Adrenal gland (tissue), 12 donors: ENCODE results near the gene FOXC1. TPM values are rescaled to one million over a fixed set of nuclear protein-coding genes. Genes with fewer than 3 reads are reported as not detected.

Source experiments
- DNase-seq, 7 donors: peaks; one replicate each; pipeline ENCODE4 v3.0.0-alpha.2; 2019 to 2020
- H3K27ac ChIP-seq, 5 donors: fragments of 200-600 bp; sonication (generic) in 4 of 5; 1 replicate in 3 of 5; 2 replicates in 2 of 5; pipeline versions ENCODE4 v1.5.1 to v1.8.0; 2016 to 2020; ENCODE audit warnings: mild to moderate bottlenecking in 1 of 5
- H3K27me3 ChIP-seq: fragments of 200-600 bp; 2 replicates; pipeline ENCODE4 v1.8.0; 2021
- H3K36me3 ChIP-seq, 2 donors: fragments of 200-600 bp; replicated peaks in 1 of 2; 1 replicate in 1 of 2; 2 replicates in 1 of 2; pipeline versions ENCODE4 v1.5.1 to v1.8.0; 2018 to 2022
- H3K4me1 ChIP-seq, 2 donors: fragments of 200-600 bp; replicated peaks in 1 of 2; 1 replicate in 1 of 2; 2 replicates in 1 of 2; pipeline versions ENCODE4 v1.5.1 to v1.8.0; 2018 to 2021
- H3K4me3 ChIP-seq, 4 donors: fragments of 200-600 bp; sonication (generic) in 3 of 4; one replicate each; pipeline ENCODE4 v1.5.1; 2016 to 2018
- H3K9me3 ChIP-seq, 3 donors: fragments of 200-600 bp; sonication (generic) in 1 of 3; replicated peaks in 1 of 3; 1 replicate in 2 of 3; 2 replicates in 1 of 3; pipeline versions ENCODE4 v1.5.1 to v1.8.0; 2016 to 2021
- POLR2A ChIP-seq, 2 donors: fragments of 450-650 bp; IDR thresholded peaks; one replicate each; pipeline ENCODE4 v1.6.1; 2017; ENCODE audit warnings: antibody characterized with exemption in 2 of 2, mild to moderate bottlenecking in 2 of 2, moderate library complexity in 1 of 2
- WGBS, 4 donors: extraction: QIAGEN DNeasy Blood & Tissue Kit in 2 of 4; methylation state at CpG; one replicate each; pipeline versions ENCODE4 v1.1.5 to v1.1.7; 2013 to 2017; 5-methylcytosine and 5-hydroxymethylcytosine counted together
- intact Hi-C, 2 donors: fragments of 100-400 bp; cut with DNase I; formaldehyde crosslinking; loops; one replicate each; pipeline versions ENCODE4 v1.14.1 to v1.15.0; 2022 to 2023
- polyA plus RNA-seq, 3 donors: library from polyadenylated mRNA; stranded (reverse); fragments of 200-250 nt in 2 of 3; fragments of 350-450 nt in 1 of 3; fragmentation: Illumina TruSeq in 1 of 3; extraction: RNeasy Lipid Tissue Mini Kit (QIAGEN cat#74804) in 1 of 3; gene quantifications; one replicate each; pipeline ENCODE4 v1.2.3, GENCODE V29; 2013 to 2014
- total RNA-seq, 9 donors: library from RNA; depleted of rRNA in 4 of 9; stranded (reverse); fragments of >200 nt in 4 of 9; fragments of 120-200 nt in 1 of 9; fragmentation: NEBNext Ultra II Directional in 1 of 9; extraction: Animal tissue kit (Norgen Biotek cat#: 25700) in 1 of 9; gene quantifications; one replicate each; pipeline versions ENCODE4 v1.1.0 to v1.2.4, GENCODE V29; 2013 to 2023
- TF ChIP-seq, protein P1 (sequence below), 6 experiments: fragments of 450-650 bp in 4 of 6; fragments of 200-600 bp in 2 of 6; sonication (generic) in 1 of 6; IDR thresholded peaks; 1 replicate in 5 of 6; 2 replicates in 1 of 6; pipeline versions ENCODE4 v1.5.1 to v1.8.0; 2016 to 2021; ENCODE audit warnings: antibody characterized with exemption in 6 of 6, mild to moderate bottlenecking in 2 of 6, moderate library complexity in 1 of 6
- donor health status: healthy with polysubstance abuse.
- donor health status: Bipolar disorder and iron deficiency.
- donor health status: DM: yes; HTN: yes; CAD: no.
- donor health status: DM: no; HTN: no; CAD: no.
- donor health status: DM: no; HTN: no; CAD: no.
- donor health status: DM: yes; HTN: yes; CAD: no.

The FOXC1 gene
- total and polyA plus RNA-seq, 12 donors = 2.7 to 13.2 (median 5.4) TPM

DNA sequence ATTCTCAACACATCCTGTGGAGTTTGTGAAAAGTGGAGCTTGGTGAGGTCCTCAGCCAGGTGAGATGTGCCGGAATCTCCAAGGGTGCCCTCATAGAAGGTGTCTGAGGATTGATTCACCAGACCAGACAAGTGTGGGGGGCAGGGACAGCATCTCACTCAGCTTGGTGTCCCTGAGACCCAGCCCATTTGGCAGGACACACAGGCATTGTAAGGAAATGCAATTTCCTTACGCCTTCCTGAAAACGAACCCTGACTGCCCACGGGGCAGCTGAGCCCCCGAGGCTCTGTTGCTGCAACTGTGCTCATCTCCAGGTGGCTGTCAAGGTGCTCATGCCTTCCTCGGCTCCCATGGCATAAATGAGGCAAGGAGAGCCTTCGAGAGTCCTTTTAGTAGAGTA, 33.4 kb downstream of the FOXC1 start:
- TF ChIP-seq, protein P1, sequence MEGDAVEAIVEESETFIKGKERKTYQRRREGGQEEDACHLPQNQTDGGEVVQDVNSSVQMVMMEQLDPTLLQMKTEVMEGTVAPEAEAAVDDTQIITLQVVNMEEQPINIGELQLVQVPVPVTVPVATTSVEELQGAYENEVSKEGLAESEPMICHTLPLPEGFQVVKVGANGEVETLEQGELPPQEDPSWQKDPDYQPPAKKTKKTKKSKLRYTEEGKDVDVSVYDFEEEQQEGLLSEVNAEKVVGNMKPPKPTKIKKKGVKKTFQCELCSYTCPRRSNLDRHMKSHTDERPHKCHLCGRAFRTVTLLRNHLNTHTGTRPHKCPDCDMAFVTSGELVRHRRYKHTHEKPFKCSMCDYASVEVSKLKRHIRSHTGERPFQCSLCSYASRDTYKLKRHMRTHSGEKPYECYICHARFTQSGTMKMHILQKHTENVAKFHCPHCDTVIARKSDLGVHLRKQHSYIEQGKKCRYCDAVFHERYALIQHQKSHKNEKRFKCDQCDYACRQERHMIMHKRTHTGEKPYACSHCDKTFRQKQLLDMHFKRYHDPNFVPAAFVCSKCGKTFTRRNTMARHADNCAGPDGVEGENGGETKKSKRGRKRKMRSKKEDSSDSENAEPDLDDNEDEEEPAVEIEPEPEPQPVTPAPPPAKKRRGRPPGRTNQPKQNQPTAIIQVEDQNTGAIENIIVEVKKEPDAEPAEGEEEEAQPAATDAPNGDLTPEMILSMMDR (IDR thresholded peaks at IDR 0.05) = no peak
- no peak for TF ChIP-seq POLR2A (IDR thresholded peaks at IDR 0.05)
- no peaks in the 10 kb centered on the region for H3K9me3 ChIP-seq
- no peaks in the 10 kb centered on the region for H3K4me1 ChIP-seq
- no peak overlapping the region for H3K27ac ChIP-seq
- H3K4me3 ChIP-seq = no peak overlapping the region
- intact Hi-C loops = no loop called here
- DNase-seq = no peak
- no peaks in the 10 kb centered on the region for H3K36me3 ChIP-seq
- WGBS, 4 donors = 64 to 75% (median 69%) methylated on average over 7 of the region's 7 CpGs
- no peaks in the 10 kb centered on the region for H3K27me3 ChIP-seq

DNA sequence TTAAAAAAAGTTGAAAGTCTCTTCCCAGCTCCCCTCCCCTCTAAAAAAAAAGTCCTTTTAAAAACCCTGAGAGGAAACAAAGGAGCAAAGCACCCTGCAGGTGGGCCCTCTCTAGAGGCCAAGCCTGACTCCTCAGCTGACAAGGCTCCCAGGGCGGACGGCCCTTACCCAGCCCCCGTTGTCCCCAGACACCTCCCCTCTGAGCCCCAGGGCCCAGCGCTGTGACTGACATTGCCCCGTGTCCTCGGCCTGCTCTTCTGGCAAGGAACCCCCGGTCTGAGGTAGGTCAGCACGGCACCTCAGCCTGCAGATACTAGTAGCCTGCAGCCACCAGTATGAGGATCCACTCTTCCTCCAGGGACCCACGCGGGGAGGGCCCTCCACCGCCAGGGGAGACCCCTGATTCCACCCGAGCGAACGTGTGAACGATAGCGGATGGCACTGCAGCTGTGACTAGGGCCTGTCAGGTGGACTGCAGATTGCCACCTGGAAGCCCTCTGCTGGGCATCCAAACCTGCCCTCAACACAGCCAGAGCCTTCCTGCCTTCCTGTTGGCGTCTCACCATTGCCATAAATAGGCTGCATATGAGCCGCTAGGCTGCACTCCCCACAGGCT, 34.2 kb downstream of the FOXC1 start:
- no peak for TF ChIP-seq POLR2A (IDR thresholded peaks at IDR 0.05)
- TF ChIP-seq, protein P1 (IDR thresholded peaks at IDR 0.05) = no peak
- WGBS, 4 donors = 87 to 93% (median 91%) methylated on average over 13 to 18 of the region's 18 CpGs
- Histone ChIP-seq H3K9me3 (no peaks in the 10 kb centered on the region), H3K4me3 (no peak overlapping the region), H3K4me1 (no peaks in the 10 kb centered on the region), H3K27ac (no peak overlapping the region), H3K36me3 (no peaks in the 10 kb centered on the region), H3K27me3 (no peaks in the 10 kb centered on the region)
- intact Hi-C loops = no loop called here
- DNase-seq = no peak

DNA sequence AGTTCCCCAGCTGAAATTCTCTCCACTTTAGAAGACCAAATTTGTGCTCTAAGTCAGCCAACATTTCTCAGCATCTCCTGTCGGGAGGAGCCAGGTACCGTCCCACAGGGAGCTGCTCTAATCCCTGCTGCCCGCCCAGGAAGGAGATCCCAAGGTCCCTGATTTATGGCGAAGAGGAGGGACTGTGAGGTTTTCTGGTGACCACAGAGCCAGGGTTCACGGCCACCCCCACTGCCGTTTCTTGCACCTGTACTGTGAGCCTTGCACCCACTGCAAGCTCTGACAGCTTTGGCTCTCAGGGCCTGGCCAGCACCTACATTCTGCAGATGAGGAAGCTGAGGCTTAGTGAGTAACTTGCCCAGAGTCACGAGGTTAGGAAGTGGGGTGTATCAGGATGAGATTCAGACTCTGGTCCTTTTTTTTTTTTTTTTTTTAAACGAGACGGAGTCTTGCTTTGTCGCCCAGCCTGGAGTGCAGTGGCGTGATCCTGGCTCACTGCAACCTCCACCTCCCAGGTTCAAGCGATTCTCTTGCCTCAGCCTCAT, 34.9 kb downstream of the FOXC1 start:
- intact Hi-C loops = no loop called here
- Histone ChIP-seq H3K27ac (no peak overlapping the region), H3K36me3 (no peaks in the 10 kb centered on the region), H3K27me3 (no peaks in the 10 kb centered on the region), H3K4me1 (no peaks in the 10 kb centered on the region), H3K4me3 (no peak overlapping the region), H3K9me3 (no peaks in the 10 kb centered on the region)
- no peak for TF ChIP-seq POLR2A (IDR thresholded peaks at IDR 0.05)
- TF ChIP-seq, protein P1 (IDR thresholded peaks at IDR 0.05) = no peak
- 70 to 89% (median 84%) methylated on average over 7 to 12 of the region's 12 CpGs for WGBS, 4 donors
- DNase-seq = no peak

DNA sequence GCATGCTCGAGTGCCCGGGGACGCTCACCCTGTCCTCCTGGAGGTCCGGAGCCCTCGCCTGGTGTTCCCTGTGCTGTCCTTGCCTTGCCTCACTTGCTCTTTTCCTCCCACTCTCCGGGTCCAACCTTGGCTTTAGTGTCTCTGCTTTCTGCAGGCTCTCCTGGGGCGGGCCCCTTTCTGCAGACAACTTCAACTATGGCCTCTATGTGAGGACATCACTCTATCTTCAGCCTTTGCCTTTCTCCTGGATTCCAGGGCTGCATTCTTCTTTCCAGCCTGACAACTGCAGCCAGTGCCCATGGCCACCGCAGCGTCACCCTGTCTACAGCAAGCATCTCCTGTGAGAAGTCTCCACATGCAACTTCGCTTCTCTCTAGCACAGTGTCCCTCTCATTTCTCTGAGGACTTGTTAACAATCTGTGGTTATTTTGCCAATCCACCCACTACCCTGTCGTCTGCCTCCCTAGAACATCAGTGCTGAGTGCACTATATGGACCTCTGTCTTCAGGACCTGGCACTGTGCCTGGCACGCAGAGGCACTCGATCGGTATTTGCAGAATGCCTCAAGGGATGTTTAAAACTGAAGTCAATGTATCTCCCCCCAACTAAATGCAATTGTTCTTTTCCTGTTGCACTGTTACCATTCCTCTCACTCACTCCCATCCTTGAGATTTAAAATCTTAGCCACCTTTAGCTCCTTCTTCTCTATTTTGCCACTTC, 35.9 kb downstream of the FOXC1 start:
- no peak overlapping the region for H3K4me3 ChIP-seq
- H3K36me3 ChIP-seq = no peaks in the 10 kb centered on the region
- 88 to 94% (median 92%) methylated on average over 14 of the region's 14 CpGs for WGBS, 4 donors
- TF ChIP-seq POLR2A (IDR thresholded peaks at IDR 0.05) = no peak
- TF ChIP-seq, protein P1 (IDR thresholded peaks at IDR 0.05) = no peak
- no peak for DNase-seq
- no peaks in the 10 kb centered on the region for H3K4me1 ChIP-seq
- no peaks in the 10 kb centered on the region for H3K9me3 ChIP-seq
- intact Hi-C loops = no loop called here
- H3K27me3 ChIP-seq = no peaks in the 10 kb centered on the region
- no peak overlapping the region for H3K27ac ChIP-seq
